OCI-LY3 (cell line): Measurements from ENCODE around the gene TSPAN9.

Experiments used
- H2AFZ ChIP-seq: fragments of 200-600, 300-600 bp; shearing (Covaris generic); 2 replicates; pipeline ENCODE4 v1.6.0; 2014; ENCODE audit warnings: antibody characterized with exemption, low read depth, low read length
- H3K27ac ChIP-seq: fragments of 200-600, 300-600 bp; sonication (generic); 2 replicates; pipeline ENCODE4 v1.5.1; 2014; ENCODE audit warnings: mild to moderate bottlenecking, low read length, moderate library complexity, mixed read lengths
- H3K27me3 ChIP-seq: fragments of 200-600, 300-600 bp; sonication (generic); 2 replicates; pipeline ENCODE4 v1.6.1; 2014; ENCODE audit warnings: low read depth, low read length, mixed read lengths
- H3K36me3 ChIP-seq: fragments of 200-600, 300-600 bp; sonication (generic); replicated peaks from 2 replicates; pipeline ENCODE3; 2014; ENCODE audit warnings: low read depth, low read length, mixed read lengths
- H3K4me1 ChIP-seq: fragments of 300-600, 200-600 bp; sonication (generic); 2 replicates; pipeline ENCODE4 v1.6.1; 2014; ENCODE audit warnings: low read length, mixed read lengths
- H3K4me2 ChIP-seq: fragments of 200-600, 300-600 bp; sonication (generic); 2 replicates; pipeline ENCODE4 v1.6.1; 2014; ENCODE audit warnings: low read length, mixed read lengths
- H3K4me3 ChIP-seq: fragments of 300-600, 200-600 bp; sonication (generic); 2 replicates; pipeline ENCODE4 v1.5.1; 2014; ENCODE audit warnings: antibody characterized with exemption, mild to moderate bottlenecking, low read length, moderate library complexity
- H3K79me2 ChIP-seq: fragments of 300-600, 200-600 bp; shearing (Covaris generic); 2 replicates; pipeline ENCODE4 v1.6.1; 2014; ENCODE audit warnings: mild to moderate bottlenecking, low read length, mixed read lengths
- H3K9ac ChIP-seq: fragments of 300-600, 200-600 bp; shearing (Covaris generic); 2 replicates; pipeline ENCODE4 v1.6.0; 2014; ENCODE audit warnings: mild to moderate bottlenecking, low read length, moderate library complexity
- H3K9me3 ChIP-seq: fragments of 200-600, 300-600 bp; shearing (Covaris generic); 2 replicates; pipeline ENCODE4 v1.6.1; 2014; ENCODE audit warnings: low read length, mixed read lengths; ENCODE audit not compliant: insufficient read depth
- H4K20me1 ChIP-seq: fragments of 200-600, 300-600 bp; sonication (generic); 2 replicates; pipeline ENCODE4 v1.6.1; 2016; ENCODE audit warnings: low read length, mixed read lengths; ENCODE audit not compliant: insufficient read depth
- CTCF ChIP-seq: fragments of 200-600, 300-600 bp; sonication (generic); IDR thresholded peaks from 2 replicates; pipeline ENCODE4 v1.5.1; 2014; ENCODE audit warnings: antibody characterized with exemption, low read length, low read depth
- EZH2phosphoT487 ChIP-seq: fragments of 200-600 bp; shearing (Covaris generic); IDR thresholded peaks from 2 replicates; pipeline ENCODE4 v1.6.1; 2018; ENCODE audit warnings: antibody characterized with exemption, mixed run types, low read depth

Gene TSPAN9

GRCh38 chr12:3190101-3190500 lies 112.9 kb downstream of the TSPAN9 start:
- no peaks in the 10 kb centered on the region for H3K36me3 ChIP-seq
- H4K20me1 ChIP-seq = peaks cover 52% of the 10 kb centered on the region
- no peak overlapping the region for H3K4me2 ChIP-seq
- H3K27me3 ChIP-seq = peaks cover 93% of the 10 kb centered on the region
- H3K9ac ChIP-seq = no peak overlapping the region
- no peak overlapping the region for H3K4me3 ChIP-seq
- H2AFZ ChIP-seq = no peak overlapping the region
- no peak overlapping the region for H3K27ac ChIP-seq
- no peaks in the 10 kb centered on the region for H3K9me3 ChIP-seq
- H3K4me1 ChIP-seq = peaks cover 32% of the 10 kb centered on the region
- no peaks in the 10 kb centered on the region for H3K79me2 ChIP-seq
- TF ChIP-seq EZH2phosphoT487 (no peak), CTCF (no peak)

- Histone ChIP-seq H3K4me3 (no peak overlapping the region), H3K9ac (no peak overlapping the region), H3K27ac (no peak overlapping the region), H3K4me2 (no peak overlapping the region), H3K4me1 (peaks cover 22% of the 10 kb centered on the region), H3K79me2 (no peaks in the 10 kb centered on the region), H3K36me3 (no peaks in the 10 kb centered on the region), H3K27me3 (peaks cover 93% of the 10 kb centered on the region), H3K9me3 (no peaks in the 10 kb centered on the region), H2AFZ (no peak overlapping the region), H4K20me1 (peaks cover 46% of the 10 kb centered on the region)
- no peak for TF ChIP-seq CTCF
- no peak for TF ChIP-seq EZH2phosphoT487
Measured at GRCh38 chr12:3191450-3191849, 114.3 kb downstream of the TSPAN9 start.

GRCh38 chr12:3192221-3192620 lies 115.0 kb downstream of the TSPAN9 start:
- Histone ChIP-seq H3K9me3 (no peaks in the 10 kb centered on the region), H3K4me1 (peaks cover 14% of the 10 kb centered on the region), H4K20me1 (peaks cover 43% of the 10 kb centered on the region), H3K9ac (no peak overlapping the region), H3K27me3 (peaks cover 98% of the 10 kb centered on the region), H2AFZ (no peak overlapping the region), H3K4me3 (no peak overlapping the region), H3K79me2 (no peaks in the 10 kb centered on the region), H3K4me2 (no peak overlapping the region), H3K36me3 (no peaks in the 10 kb centered on the region), H3K27ac (no peak overlapping the region)
- no peak for TF ChIP-seq CTCF
- TF ChIP-seq EZH2phosphoT487 = no peak

GRCh38 chr12:3193131-3193530 lies 116.0 kb downstream of the TSPAN9 start:
- Histone ChIP-seq H3K79me2 (no peaks in the 10 kb centered on the region), H3K4me2 (no peak overlapping the region), H3K4me3 (no peak overlapping the region), H3K9me3 (no peaks in the 10 kb centered on the region), H2AFZ (no peak overlapping the region), H3K4me1 (peaks cover 5% of the 10 kb centered on the region), H3K9ac (no peak overlapping the region), H3K27ac (no peak overlapping the region), H3K27me3 (peaks cover 89% of the 10 kb centered on the region), H3K36me3 (no peaks in the 10 kb centered on the region), H4K20me1 (peaks cover 34% of the 10 kb centered on the region)
- TF ChIP-seq EZH2phosphoT487 (no peak), CTCF (no peak)
